ENCODE measurements around the gene GRIN2C. TPM values are rescaled to one million over a fixed set of nuclear protein-coding genes. Genes with fewer than 3 reads are reported as not detected.

The GRIN2C gene
- total and polyA plus RNA-seq, 2 of the 4 experiments (the other 2 are of a cell fraction), result 0.22 TPM; not detected in 1

GRCh38 chr17:74863420-74864296, 4.0 kb upstream of the GRIN2C start:
- no peak overlapping the region for H3K4me2 ChIP-seq (ENCODE audit: low read depth, low read length)
- H2BK15ac ChIP-seq (ENCODE audit: low read depth, low read length), result no peak overlapping the region
- 0 out of 4 replicates have a peak, but pooled peaks cover 0 to 2% of the 10 kb centered on the region in 2 experiments for H3K79me1 ChIP-seq (ENCODE audit: low read depth in 1 of 2, low read length in 2 of 2)
- no peaks in the 10 kb centered on the region for H3K9me3 ChIP-seq (ENCODE audit: control insufficient read depth, insufficient read depth, low read length)
- H2AK9ac ChIP-seq (replicated peaks; ENCODE audit: low read depth, low read length, poor library complexity), result peak overlapping the region; percentile 13
- H3K27ac ChIP-seq (ENCODE audit: insufficient read depth, low read length), result no peak overlapping the region
- H3K27me3 ChIP-seq (ENCODE audit: control insufficient read depth, insufficient read depth, low read length), result peaks cover 35% of the 10 kb centered on the region
- H3K14ac ChIP-seq (replicated peaks; ENCODE audit: low read depth, low read length), result no peak overlapping the region
- no peak overlapping the region for H3K23ac ChIP-seq (ENCODE audit: low read depth, low read length)
- H3K4me3 ChIP-seq (ENCODE audit: insufficient read depth, low read depth, low read length), result no peak overlapping the region
- H3K18ac ChIP-seq (ENCODE audit: low read depth, low read length), result no peak overlapping the region
- H2BK120ac ChIP-seq (ENCODE audit: low read depth, low read length), result no peak overlapping the region
- ChIA-PET CTCF (interaction anchor here (0.7 to 1.3 kb wide), 2 partner anchors 7 to 118 kb away, joined by 3 to 5 read pairs; no protein-coding TSS in a partner anchor), POLR2A (ENCODE audit: unreplicated experiment) (no interaction called here)
- in situ Hi-C loops (cut with MboI; ENCODE audit: low sequenced_read_pairs), result loop anchor here (25.0 kb wide), 1 partner anchor 651 kb away; the partner anchor contains the start of genes RPL38 and TTYH2
- intact Hi-C loops (cut with micrococcal nuclease), result loop anchor here (10.0 kb wide), 1 partner anchor 489 kb away; no protein-coding TSS in a partner anchor
- peaks cover 4% of the 10 kb centered on the region; the same call in 1 of the 2 replicates for H4K20me1 ChIP-seq (ENCODE audit: insufficient read depth, low read length)
- no peak overlapping the region for H4K91ac ChIP-seq (ENCODE audit: insufficient read depth, low read depth, low read length)
- H3K4me1 ChIP-seq (ENCODE audit: control insufficient read depth, insufficient read depth, low read length), result no peaks in the 10 kb centered on the region; the same call in 1 of the 2 replicates
- no peak overlapping the region for H3K56ac ChIP-seq (ENCODE audit: extremely low read depth, insufficient read depth, low read length)
- peaks cover 9% of the 10 kb centered on the region; the same call in 1 of the 2 replicates for H3K36me3 ChIP-seq (ENCODE audit: control insufficient read depth, insufficient read depth, low read length)
- dilution Hi-C loops (cut with HindIII; ENCODE audit: low sequenced_read_pairs, unreplicated experiment), result no loop called here
- no TSS peak for BruUV-seq (replicated peaks)
- H4K8ac ChIP-seq (ENCODE audit: low read depth in 2 of 2, low read length in 2 of 2), result no peak overlapping the region
- no peak overlapping the region for H3K9ac ChIP-seq (ENCODE audit: low read depth, low read length)
- no peak overlapping the region for H4K5ac ChIP-seq (ENCODE audit: low read depth, low read length)
- H2BK20ac ChIP-seq (ENCODE audit: low read depth, low read length), result no peak overlapping the region
- no peak overlapping the region for H3K4ac ChIP-seq (ENCODE audit: low read depth, low read length)
- no peak overlapping the region for H2AK5ac ChIP-seq (ENCODE audit: low read depth, low read length)
- TF ChIP-seq CHD1 (IDR thresholded peaks at IDR 0.05; ENCODE audit: low read depth, low read length) (no peak), RAD21 (IDR thresholded peaks at IDR 0.05; ENCODE audit: low read length) (no peak), RCOR1 (IDR thresholded peaks at IDR 0.05; ENCODE audit: insufficient replicate concordance, low read length) (no peak), NFE2L2 (IDR thresholded peaks at IDR 0.05; ENCODE audit: low read depth, low read length) (no peak), MXI1 (IDR thresholded peaks at IDR 0.05; ENCODE audit: borderline replicate concordance, low read depth, low read length) (no peak), SMC3 (IDR thresholded peaks at IDR 0.05; ENCODE audit: low read depth, low read length) (no peak), MAZ (IDR thresholded peaks at IDR 0.05; ENCODE audit: borderline replicate concordance, low read depth, low read length) (no peak), BHLHE40 (IDR thresholded peaks at IDR 0.05; ENCODE audit: low read depth, low read length) (no peak)
- no peak overlapping the region for H2AFZ ChIP-seq (replicated peaks; ENCODE audit: low read length, poor library complexity)
- no peak for DNase-seq
- 86% methylated on average over 13 of the region's 25 CpGs; no CpG with 5 or more reads in 1 of the 2 experiments for WGBS, 2 experiments (ENCODE audit: extremely low coverage in 2 of 2, insufficient read length in 1 of 2)
- no peak overlapping the region for H2BK5ac ChIP-seq (ENCODE audit: low read depth, low read length, poor library complexity, severe bottlenecking)
- ATAC-seq (ENCODE audit: low read depth), result no peak
- H3K9me1 ChIP-seq (ENCODE audit: insufficient read depth, low read length), result no peaks in the 10 kb centered on the region

Measured in IMR-90 (cell line).